K562 (cell line): ENCODE measurements around the gene TIGD7. TPM values are rescaled to one million over a fixed set of nuclear protein-coding genes. Genes with fewer than 3 reads are reported as not detected.

Experiments used
- ATAC-seq: fragments of 200-7000 bp; cut with Tn5 transposase; 3 replicates; pipeline ENCODE4 v1.9.1; 2020; ENCODE audit warnings: moderate library complexity
- BruUV-seq: library from RNA; stranded (reverse); fragments of 400-500 nt; replicated peaks from 2 replicates; lab custom pipeline; 2021; lab: Mats Ljungman, UMichigan
- CTCF ChIA-PET: fragments of 300-600 bp; formaldehyde crosslinking; extraction: SDS; loops from one replicate; lab custom pipeline; 2021; ENCODE audit warnings: low intra/inter-chr PET ratio; lab: Yijun Ruan, JAX
- POLR2A ChIA-PET: fragments of 300-600, 350-650 bp; sonication (Branson Sonifier 250); formaldehyde crosslinking; extraction: SDS; loops from one replicate; lab custom pipeline; 2021; ENCODE audit warnings: antibody characterized with exemption, inconsistent platforms; lab: Yijun Ruan, JAX
- DNase-seq, 4 experiments: peaks; one replicate each; pipeline versions ENCODE4 v3.0.0 to v3.0.0-alpha.2; 2011 to 2018; ENCODE audit warnings: low spot score in 3 of 4, mixed read lengths in 3 of 4; ENCODE audit errors: extremely low read depth in 1 of 4
- FAIRE-seq: peaks from 2 replicates; lab custom pipeline; 2011; peaks lifted over from hg19 to GRCh38; lab: Jason Lieb, UNC
- H2AFZ ChIP-seq: 2 replicates; pipeline ENCODE4 v1.6.0; 2011; ENCODE audit warnings: low read depth, low read length, control low read depth, inconsistent platforms
- H3K27ac ChIP-seq: fragments of 200-600 bp; 3 replicates; pipeline ENCODE4 v1.8.0; 2011; ENCODE audit warnings: low read depth, mild to moderate bottlenecking, control low read depth, inconsistent platforms, low read length, moderate library complexity, mixed read lengths; ENCODE audit errors: extremely low read depth
- H3K27me3 ChIP-seq, 2 experiments: fragments of 300-600 bp in 1 of 2; 2 replicates in 1 of 2; 3 replicates in 1 of 2; pipeline versions ENCODE4 v1.6.0 to v1.8.0; 2011; ENCODE audit warnings: inconsistent platforms in 2 of 2, low read length in 2 of 2, mild to moderate bottlenecking in 1 of 2, mixed read lengths in 1 of 2, moderate library complexity in 1 of 2; ENCODE audit not compliant: control insufficient read depth in 2 of 2, insufficient read depth in 2 of 2
- H3K36me3 ChIP-seq: fragments of 300-600 bp; 3 replicates; pipeline ENCODE4 v1.8.0; 2011; ENCODE audit warnings: mild to moderate bottlenecking, low read length, inconsistent platforms; ENCODE audit not compliant: control insufficient read depth, insufficient read depth
- H3K4me1 ChIP-seq, 2 experiments: fragments of 200-600 bp in 1 of 2; replicated peaks in 1 of 2; 2 replicates in 1 of 2; 3 replicates in 1 of 2; pipeline versions ENCODE4 v1.5.1 to v1.8.0; 2011; ENCODE audit warnings: inconsistent platforms in 2 of 2, low read length in 2 of 2, mild to moderate bottlenecking in 1 of 2, mixed read lengths in 1 of 2, moderate library complexity in 1 of 2; ENCODE audit not compliant: control insufficient read depth in 2 of 2, insufficient read depth in 2 of 2
- H3K4me2 ChIP-seq: 2 replicates; pipeline ENCODE4 v1.6.1; 2011; ENCODE audit warnings: low read length, control low read depth, inconsistent platforms, mixed read lengths; ENCODE audit not compliant: insufficient read depth
- H3K4me3 ChIP-seq: fragments of 200-600 bp; sonication (generic), shearing (Covaris generic); 2 replicates; pipeline ENCODE4 v1.5.1; 2016; ENCODE audit warnings: control low read depth, inconsistent platforms
- H3K79me2 ChIP-seq: fragments of 200-600 bp; 3 replicates; pipeline ENCODE4 v1.8.0; 2011; ENCODE audit warnings: low read length, inconsistent platforms; ENCODE audit not compliant: control insufficient read depth, insufficient read depth
- H3K9ac ChIP-seq, 2 experiments: 2 replicates each; pipeline versions ENCODE4 v1.6.0 to v1.6.1; 2011; ENCODE audit warnings: low read depth in 2 of 2, low read length in 2 of 2, control low read depth in 1 of 2, inconsistent platforms in 1 of 2, mild to moderate bottlenecking in 1 of 2, mixed read lengths in 1 of 2; ENCODE audit not compliant: insufficient read depth in 1 of 2
- H3K9me1 ChIP-seq: one replicate; pipeline ENCODE4 v1.6.0; 2011; ENCODE audit warnings: inconsistent platforms, mild to moderate bottlenecking, low read length, moderate library complexity; ENCODE audit not compliant: control insufficient read depth, insufficient read depth
- H3K9me3 ChIP-seq: replicated peaks from 2 replicates; pipeline ENCODE4 v1.5.1; 2011; ENCODE audit warnings: low read depth, low read length, inconsistent platforms; ENCODE audit not compliant: control insufficient read depth, insufficient read depth
- H4K20me1 ChIP-seq: replicated peaks from 2 replicates; pipeline ENCODE4 v1.6.1; 2011; ENCODE audit warnings: low read length, inconsistent platforms, mixed read lengths; ENCODE audit not compliant: control insufficient read depth, insufficient read depth
- CHD1 ChIP-seq: fragments of 200-600 bp; sonication (generic); IDR thresholded peaks from one replicate; pipeline ENCODE4 v1.6.1; 2012; ENCODE audit warnings: mild to moderate bottlenecking, moderate library complexity, low read length, inconsistent platforms
- NFE2 ChIP-seq: IDR thresholded peaks from 2 replicates; pipeline ENCODE4 v1.6.1; 2014; ENCODE audit warnings: antibody characterized with exemption, low read depth
- RERE ChIP-seq: sonication (generic); formaldehyde crosslinking; IDR thresholded peaks from 2 replicates; pipeline ENCODE4 v1.8.0; 2023; ENCODE audit warnings: missing genetic modification reagents, mild to moderate bottlenecking, borderline replicate concordance
- ZNF316 ChIP-seq: fragments of 450-650 bp; IDR thresholded peaks from 2 replicates; pipeline ENCODE4 v1.6.1; 2016
- WGBS: fragments of 100-300 bp; shearing (Covaris generic); methylation state at CpG from one replicate; pipeline ENCODE4 v1.1.6; 2016; ENCODE audit warnings: low coverage, mixed read lengths; ENCODE audit not compliant: insufficient coverage; ENCODE audit errors: missing lambda C conversion rate; 5-methylcytosine and 5-hydroxymethylcytosine counted together
- in situ Hi-C: fragments of 300-500 bp; cut with MboI; formaldehyde crosslinking; loops from 4 replicates; pipeline ENCODE4 v1.15.0; 2018; ENCODE audit warnings: inconsistent platforms, mixed read lengths
- intact Hi-C: fragments of 100-400 bp; cut with micrococcal nuclease; formaldehyde crosslinking; loops from 2 replicates; pipeline ENCODE4 v1.14.2; 2022
- polyA plus RNA-seq, 8 experiments: library from polyadenylated mRNA; depleted of rRNA in 4 of 8; stranded (reverse) in 5 of 8; unstranded in 3 of 8; fragments of >200 nt; fragmentation: Nextera tagmentation in 2 of 8; fragmentation: Illumina TruSeq in 1 of 8; extraction: Ambion mirVana in 2 of 8; extraction: Trizol in 1 of 8; gene quantifications; 2 replicates each; pipeline versions ENCODE4 v1.2.1 to v1.2.3, GENCODE V29; 2011 to 2014; ENCODE audit warnings: inconsistent platforms in 1 of 8, missing spikeins in 1 of 8
- total RNA-seq, 7 experiments: library from RNA; depleted of rRNA in 6 of 7; stranded (reverse); fragments of >200 nt in 6 of 7; fragmentation: Illumina TruSeq in 2 of 7; extraction: Trizol in 2 of 7; gene quantifications; 2 replicates each; pipeline versions ENCODE4 v1.2.1 to v1.2.3, GENCODE V29; 2011 to 2021; ENCODE audit warnings: low replicate concordance in 1 of 7

The TIGD7 gene
- total and polyA plus RNA-seq, 9 of the 15 experiments (the other 6 are each of a cell fraction or from before 2014, with no cell fraction given), result 0.84 to 10.7 (median 6.7) TPM

GRCh38 chr16:3347586-3347985, 42.4 kb upstream of the TIGD7 start (continued):
- TF ChIP-seq RERE (CRISPR knock-in tag), result no peak
- no peak for TF ChIP-seq CHD1

DNA sequence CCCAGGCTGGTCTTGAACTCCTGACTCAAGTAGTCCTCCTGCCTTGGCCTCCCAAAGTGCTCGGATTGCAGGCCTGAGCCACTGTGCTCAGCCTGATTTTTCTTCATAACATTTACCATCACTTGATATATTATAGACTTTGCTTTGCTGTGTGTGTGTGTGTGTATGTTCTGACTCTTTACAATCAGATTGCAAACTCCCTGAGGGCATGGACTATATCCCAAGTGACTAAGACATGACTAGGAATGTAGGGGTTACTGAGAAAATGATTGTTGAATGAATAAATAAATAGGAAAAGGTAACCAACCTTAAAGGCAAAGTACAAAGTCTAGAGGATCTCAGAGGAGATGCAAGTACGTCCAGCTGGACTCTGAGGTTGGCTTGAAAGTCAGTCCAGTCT, 40.8 kb upstream of the TIGD7 start:
- Histone ChIP-seq H3K4me1 (peaks cover 14 to 16% of the 10 kb centered on the region in 2 experiments), H3K27ac (no peak overlapping the region), H3K79me2 (no peaks in the 10 kb centered on the region), H2AFZ (no peak overlapping the region), H3K27me3 (no peaks in the 10 kb centered on the region), H4K20me1 (no peaks in the 10 kb centered on the region), H3K9ac (no peak overlapping the region), H3K9me3 (no peaks in the 10 kb centered on the region), H3K4me3 (no peak overlapping the region), H3K4me2 (no peak overlapping the region), H3K9me1 (peaks cover 3% of the 10 kb centered on the region), H3K36me3 (no peaks in the 10 kb centered on the region)
- in situ Hi-C loops, result no loop called here
- POLR2A ChIA-PET, result no interaction called here
- no peak for FAIRE-seq
- CTCF ChIA-PET, result no interaction called here
- BruUV-seq, result no TSS peak
- no peak for DNase-seq
- 5% methylated on average over 2 of the region's 2 CpGs for WGBS
- no peak for ATAC-seq
- TF ChIP-seq ZNF316, result peak; percentile 35; the same call in 1 of the 2 replicates
- no peak for TF ChIP-seq NFE2
- intact Hi-C loops, result no loop called here
